GM12878 (cell line): ENCODE data around the gene CLASP2. TPM values are rescaled to one million over a fixed set of nuclear protein-coding genes. Genes with fewer than 3 reads are reported as not detected.

Experiments used
- ATAC-seq: fragments of 200-7000 bp; cut with Tn5 transposase; 3 replicates; pipeline ENCODE4 v1.9.1; 2020; ENCODE audit warnings: mild to moderate bottlenecking, moderate library complexity
- BruUV-seq: library from RNA; stranded (reverse); fragments of 400-500 nt; replicated peaks from 2 replicates; lab custom pipeline; 2021; lab: Mats Ljungman, UMichigan
- CTCF ChIA-PET: fragments of 300-600 bp; sonication (Branson Sonifier 250); formaldehyde crosslinking; extraction: SDS; loops from one replicate; lab custom pipeline; 2021; ENCODE audit warnings: inconsistent platforms; lab: Yijun Ruan, JAX
- POLR2A ChIA-PET: fragments of 350-600 bp; formaldehyde crosslinking; extraction: SDS; loops from one replicate; lab custom pipeline; 2021; ENCODE audit warnings: inconsistent platforms; lab: Charles Lee
- RAD21 ChIA-PET: fragments of 300-600 bp; sonication (Branson Sonifier 250); formaldehyde crosslinking; loops from one replicate; lab custom pipeline; 2023; ENCODE audit warnings: antibody characterized with exemption; ENCODE audit not compliant: unreplicated experiment; lab: Charles Lee
- SMC1A ChIA-PET: fragments of 300-600 bp; sonication (Branson Sonifier 250); formaldehyde crosslinking; loops from one replicate; lab custom pipeline; 2023; ENCODE audit not compliant: unreplicated experiment, uncharacterized antibody; lab: Charles Lee
- DNase-seq: peaks from one replicate; pipeline ENCODE4 v3.0.0-alpha.2; 2011; ENCODE audit warnings: low read depth, low spot score
- FAIRE-seq: peaks from 3 replicates; lab custom pipeline; 2011; peaks lifted over from hg19 to GRCh38; lab: Jason Lieb, UNC
- H2AFZ ChIP-seq: 2 replicates; pipeline ENCODE4 v1.6.0; 2011; ENCODE audit warnings: low read depth, low read length, control low read depth; ENCODE audit not compliant: control insufficient read depth
- H3K27ac ChIP-seq: 2 replicates; pipeline ENCODE4 v1.5.1; 2011; ENCODE audit warnings: control low read depth; ENCODE audit not compliant: control insufficient read depth, insufficient read depth
- H3K27me3 ChIP-seq, 2 experiments: replicated peaks in 1 of 2; 2 replicates each; pipeline versions ENCODE4 v1.6.0 to v1.6.1; 2011; ENCODE audit warnings: low read length in 1 of 2; ENCODE audit not compliant: control insufficient read depth in 2 of 2, insufficient read depth in 2 of 2
- H3K36me3 ChIP-seq, 2 experiments: 2 replicates each; pipeline ENCODE4 v1.5.1; 2011; ENCODE audit warnings: low read length in 1 of 2; ENCODE audit not compliant: control insufficient read depth in 2 of 2, insufficient read depth in 2 of 2
- H3K4me1 ChIP-seq: 2 replicates; pipeline ENCODE4 v1.6.1; 2011; ENCODE audit warnings: mild to moderate bottlenecking, low read length, moderate library complexity, mixed read lengths; ENCODE audit not compliant: control insufficient read depth, insufficient read depth
- H3K4me2 ChIP-seq: 2 replicates; pipeline ENCODE4 v1.6.0; 2011; ENCODE audit warnings: control low read depth; ENCODE audit not compliant: control insufficient read depth, insufficient read depth
- H3K4me3 ChIP-seq: fragments of 200-600 bp; sonication (generic); 2 replicates; pipeline ENCODE4 v1.5.1; 2016
- H3K79me2 ChIP-seq: 2 replicates; pipeline ENCODE4 v1.6.0; 2011; ENCODE audit warnings: low read length; ENCODE audit not compliant: control insufficient read depth, insufficient read depth
- H3K9ac ChIP-seq: 2 replicates; pipeline ENCODE4 v1.8.0; 2011; ENCODE audit warnings: low read length, control low read depth, mixed read lengths; ENCODE audit not compliant: control insufficient read depth, insufficient read depth
- H3K9me3 ChIP-seq: replicated peaks from 3 replicates; pipeline ENCODE4 v1.5.1; 2011; ENCODE audit warnings: mild to moderate bottlenecking, low read length; ENCODE audit not compliant: control insufficient read depth, insufficient read depth
- H4K20me1 ChIP-seq: 2 replicates; pipeline ENCODE4 v1.6.0; 2011; ENCODE audit not compliant: control insufficient read depth, insufficient read depth
- MTA3 ChIP-seq: IDR thresholded peaks from 2 replicates; pipeline ENCODE4 v1.6.1; 2012; ENCODE audit warnings: low read length, inconsistent platforms, borderline replicate concordance
- SUPT20H ChIP-seq: IDR thresholded peaks from 2 replicates; pipeline ENCODE4 v1.6.1; 2011; ENCODE audit warnings: low read depth, mild to moderate bottlenecking, low read length, moderate library complexity, borderline replicate concordance; ENCODE audit not compliant: control insufficient read depth
- ZBTB11 ChIP-seq: fragments of 450-650 bp; formaldehyde crosslinking; IDR thresholded peaks from 2 replicates; pipeline ENCODE4 v1.5.0; 2022; ENCODE audit warnings: mild to moderate bottlenecking, missing genetic modification characterization
- WGBS: methylation state at CpG from one replicate; pipeline ENCODE4 v1.1.6; 2016; ENCODE audit warnings: low lambda C conversion rate; ENCODE audit not compliant: insufficient replicate concordance, insufficient coverage; ENCODE audit errors: missing lambda C conversion rate; 5-methylcytosine and 5-hydroxymethylcytosine counted together
- in situ Hi-C: fragments of 300-500 bp; cut with MboI; formaldehyde crosslinking; loops from 9 replicates; pipeline ENCODE4 v1.14.3; 2018; ENCODE audit warnings: mixed read lengths
- intact Hi-C: fragments of 100-400 bp; cut with micrococcal nuclease; formaldehyde crosslinking; loops from one replicate; pipeline ENCODE4 v1.14.2; 2022; ENCODE audit not compliant: unreplicated experiment
- polyA plus RNA-seq, 11 experiments: library from polyadenylated mRNA; depleted of rRNA in 4 of 11; unstranded in 6 of 11; stranded (reverse) in 5 of 11; fragments of >200 nt; fragmentation: Nextera tagmentation in 4 of 11; fragmentation: Illumina TruSeq in 1 of 11; extraction: Ambion mirVana in 4 of 11; extraction: Trizol in 1 of 11; gene quantifications; 1 replicate in 1 of 11; 2 replicates in 10 of 11; pipeline versions ENCODE4 v1.2.1 to v1.2.3, GENCODE V29; 2011 to 2016; ENCODE audit warnings: inconsistent platforms in 2 of 11, missing spikeins in 2 of 11, low read depth in 1 of 11
- total RNA-seq, 4 experiments: library from RNA; depleted of rRNA in 3 of 4; stranded (reverse); fragments of >200 nt in 3 of 4; fragmentation: Illumina TruSeq in 1 of 4; extraction: Trizol in 1 of 4; gene quantifications; 2 replicates each; pipeline versions ENCODE4 v1.2.1 to v1.2.3, GENCODE V29; 2013 to 2021

Gene CLASP2
- total and polyA plus RNA-seq, 10 of the 15 experiments (the other 5 are each of a cell fraction or from before 2014, with no cell fraction given): 4.0 to 38.3 (median 26.8) TPM

DNA sequence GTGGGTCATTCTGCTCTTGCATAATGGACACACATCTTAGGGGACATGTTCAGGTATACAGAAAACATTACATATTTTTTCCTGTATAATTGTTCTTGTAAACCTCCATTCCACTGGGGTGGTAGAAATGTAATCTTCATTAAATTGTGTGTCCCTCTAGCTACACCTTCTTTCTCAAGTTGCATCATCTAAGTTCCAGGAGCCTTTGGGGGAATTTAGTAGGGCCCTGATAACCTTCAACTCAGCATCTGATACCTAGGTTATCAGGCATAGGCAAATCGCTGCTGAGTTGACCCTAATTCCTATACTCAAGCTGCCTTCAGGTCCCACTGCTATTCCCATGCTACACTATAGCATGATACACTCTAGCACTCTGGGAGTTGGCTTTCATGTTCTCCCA is 19.1 kb upstream of the CLASP2 start:
- peak; percentile 31 for FAIRE-seq
- no peak overlapping the region for H3K4me2 ChIP-seq
- POLR2A ChIA-PET: no interaction called here
- no peaks in the 10 kb centered on the region for H3K79me2 ChIP-seq
- intact Hi-C loops: no loop called here
- no peak overlapping the region for H3K27ac ChIP-seq
- DNase-seq: no peak
- no peaks in the 10 kb centered on the region for H4K20me1 ChIP-seq
- no peaks in the 10 kb centered on the region; a peak in 1 of 4 replicates for H3K27me3 ChIP-seq
- TF ChIP-seq SUPT20H (no peak), ZBTB11 (CRISPR knock-in tag) (no peak), MTA3 (no peak)
- TF ChIP-seq, all 136 proteins: peak for 0
- RAD21 ChIA-PET: interaction anchor here (0.6 kb wide), 1 partner anchor 49 kb away, joined by 3 read pairs; no protein-coding TSS in a partner anchor
- Histone ChIP-seq H3K4me1 (no peaks in the 10 kb centered on the region), H3K4me3 (no peak overlapping the region), H2AFZ (no peak overlapping the region), H3K9ac (no peak overlapping the region), H3K36me3 (no peaks in the 10 kb centered on the region), H3K9me3 (peaks cover 3% of the 10 kb centered on the region; the same call in 2 of the 3 replicates)
- CTCF ChIA-PET: no interaction called here
- SMC1A ChIA-PET: interaction anchor here (1.1 kb wide), 1 partner anchor 115 kb away, joined by 3 read pairs; no protein-coding TSS in a partner anchor
- in situ Hi-C loops: no loop called here
- no TSS peak for BruUV-seq
- 6% methylated on average over 1 of the region's 1 CpG for WGBS
- no peak for ATAC-seq
